Esophagus muscularis mucosa (tissue), 4 donors: ENCODE results near the gene NDUFS7. TPM values are rescaled to one million over a fixed set of nuclear protein-coding genes. Genes with fewer than 3 reads are reported as not detected.

Experiments used
- DNase-seq: peaks from one replicate; pipeline ENCODE4 v3.0.0-alpha.2; 2017; ENCODE audit errors: extremely low spot score
- H3K27ac ChIP-seq, 4 donors: fragments of 200-600 bp; sonication (generic); replicated peaks in 1 of 4; 1 replicate in 3 of 4; 2 replicates in 1 of 4; pipeline ENCODE4 v1.5.1; 2016 to 2019; ENCODE audit warnings: mild to moderate bottlenecking in 1 of 4
- H3K27me3 ChIP-seq, 4 donors: fragments of 200-600 bp; sonication (generic); one replicate each; pipeline versions ENCODE4 v1.5.1 to v1.6.0; 2016 to 2019
- H3K36me3 ChIP-seq, 4 donors: fragments of 200-600 bp; sonication (generic); one replicate each; pipeline ENCODE4 v1.5.1; 2016 to 2019
- H3K4me1 ChIP-seq, 4 donors: fragments of 200-600 bp; sonication (generic); one replicate each; pipeline ENCODE4 v1.5.1; 2016 to 2019
- H3K4me3 ChIP-seq, 4 donors: fragments of 200-600 bp; sonication (generic); 1 replicate in 2 of 4; 2 replicates in 2 of 4; pipeline ENCODE4 v1.5.1; 2016 to 2019; ENCODE audit warnings: mild to moderate bottlenecking in 4 of 4, moderate library complexity in 1 of 4
- H3K9me3 ChIP-seq, 4 donors: fragments of 200-600 bp; sonication (generic); 1 replicate in 3 of 4; 2 replicates in 1 of 4; pipeline ENCODE4 v1.5.1; 2016 to 2019
- EP300 ChIP-seq: sonication (generic); formaldehyde crosslinking; IDR thresholded peaks from one replicate; pipeline ENCODE4 v1.6.1; 2017; ENCODE audit warnings: antibody characterized with exemption
- POLR2A ChIP-seq: fragments of 450-650 bp; IDR thresholded peaks from one replicate; pipeline ENCODE4 v1.6.1; 2017; ENCODE audit warnings: antibody characterized with exemption, moderate library complexity, mild to moderate bottlenecking, low read depth
- POLR2AphosphoS5 ChIP-seq, 2 donors: sonication (generic); formaldehyde crosslinking; IDR thresholded peaks; one replicate each; pipeline ENCODE4 v1.6.1; 2017; ENCODE audit warnings: antibody characterized with exemption in 2 of 2
- WGBS: methylation state at CpG from one replicate; pipeline ENCODE4 v1.1.5; 2018; 5-methylcytosine and 5-hydroxymethylcytosine counted together
- intact Hi-C: fragments of 100-400 bp; cut with DNase I; formaldehyde crosslinking; loops from one replicate; pipeline ENCODE4 v1.15.1; 2023
- total RNA-seq, 4 donors: library from RNA; depleted of rRNA; stranded (reverse); fragments of >200 nt; gene quantifications; one replicate each; pipeline versions ENCODE4 v1.1.0 to v1.2.1, GENCODE V29; 2016
- TF ChIP-seq, protein P1 (sequence below), 3 experiments: fragments of 200-600 bp in 2 of 3; fragments of 450-650 bp in 1 of 3; sonication (generic) in 2 of 3; IDR thresholded peaks; one replicate each; pipeline ENCODE4 v1.5.1; 2017 to 2019; ENCODE audit warnings: antibody characterized with exemption in 3 of 3, mild to moderate bottlenecking in 2 of 3, moderate library complexity in 1 of 3

The NDUFS7 gene
- total RNA-seq, 4 donors from 2014 or later = 85.6 to 110 (median 89.4) TPM

- Histone ChIP-seq H3K27ac (no peak overlapping the region), H3K36me3 (peaks cover 0 to 9% (median 0%) of the 10 kb centered on the region in 4 donors), H3K9me3 (no peaks in the 10 kb centered on the region), H3K4me1 (peaks cover 14 to 44% (median 43%) of the 10 kb centered on the region in 4 donors), H3K4me3 (peak overlapping the region; percentile 63 to 82 (median 68)), H3K27me3 (peaks cover 0 to 5% (median 0%) of the 10 kb centered on the region in 4 donors)
- TF ChIP-seq, protein P1, sequence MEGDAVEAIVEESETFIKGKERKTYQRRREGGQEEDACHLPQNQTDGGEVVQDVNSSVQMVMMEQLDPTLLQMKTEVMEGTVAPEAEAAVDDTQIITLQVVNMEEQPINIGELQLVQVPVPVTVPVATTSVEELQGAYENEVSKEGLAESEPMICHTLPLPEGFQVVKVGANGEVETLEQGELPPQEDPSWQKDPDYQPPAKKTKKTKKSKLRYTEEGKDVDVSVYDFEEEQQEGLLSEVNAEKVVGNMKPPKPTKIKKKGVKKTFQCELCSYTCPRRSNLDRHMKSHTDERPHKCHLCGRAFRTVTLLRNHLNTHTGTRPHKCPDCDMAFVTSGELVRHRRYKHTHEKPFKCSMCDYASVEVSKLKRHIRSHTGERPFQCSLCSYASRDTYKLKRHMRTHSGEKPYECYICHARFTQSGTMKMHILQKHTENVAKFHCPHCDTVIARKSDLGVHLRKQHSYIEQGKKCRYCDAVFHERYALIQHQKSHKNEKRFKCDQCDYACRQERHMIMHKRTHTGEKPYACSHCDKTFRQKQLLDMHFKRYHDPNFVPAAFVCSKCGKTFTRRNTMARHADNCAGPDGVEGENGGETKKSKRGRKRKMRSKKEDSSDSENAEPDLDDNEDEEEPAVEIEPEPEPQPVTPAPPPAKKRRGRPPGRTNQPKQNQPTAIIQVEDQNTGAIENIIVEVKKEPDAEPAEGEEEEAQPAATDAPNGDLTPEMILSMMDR (IDR thresholded peaks at IDR 0.05) = no peak
- TF ChIP-seq EP300 (no peak), POLR2A (no peak), POLR2AphosphoS5 (IDR thresholded peaks at IDR 0.05) (no peak)
- intact Hi-C loops = loop anchor here (10.0 kb wide), 1 partner anchor 117 kb away; the partner anchor contains the start of gene EFNA2
- 68% methylated on average over 11 of the region's 11 CpGs for WGBS
- no peak for DNase-seq
Observed at GRCh38 chr19:1401889-1402217, 18.1 kb downstream of the NDUFS7 start.

- 58% methylated on average over 20 of the region's 25 CpGs for WGBS
- H3K4me3 ChIP-seq = no peak overlapping the region
- no peak overlapping the region for H3K27ac ChIP-seq
- intact Hi-C loops = loop anchor here (10.0 kb wide), 1 partner anchor 118 kb away; the partner anchor contains the start of gene EFNA2
- TF ChIP-seq POLR2AphosphoS5 (IDR thresholded peaks at IDR 0.05) = no peak
- no peak for TF ChIP-seq EP300
- TF ChIP-seq POLR2A = no peak
- TF ChIP-seq, protein P1 (IDR thresholded peaks at IDR 0.05) = no peak
- peaks cover 0 to 5% (median 0%) of the 10 kb centered on the region in 4 donors for H3K27me3 ChIP-seq
- H3K4me1 ChIP-seq = peaks cover 14 to 45% (median 43%) of the 10 kb centered on the region in 4 donors
- H3K36me3 ChIP-seq = peaks cover 0 to 6% (median 0%) of the 10 kb centered on the region in 4 donors
- no peak for DNase-seq
- H3K9me3 ChIP-seq = no peaks in the 10 kb centered on the region
Observed at GRCh38 chr19:1402411-1403070, 18.8 kb downstream of the NDUFS7 start.

- TF ChIP-seq EP300 (no peak), POLR2A (peak; percentile 40), POLR2AphosphoS5 (IDR thresholded peaks at IDR 0.05) (peak; percentile 49 to 87)
- TF ChIP-seq, protein P1 (IDR thresholded peaks at IDR 0.05) = peak in 2 of 3 experiments; percentile 21 to 24
- Histone ChIP-seq H3K4me3 (peak overlapping the region; percentile 89 to 100 (median 100)), H3K27me3 (peaks cover 0 to 5% (median 0%) of the 10 kb centered on the region in 4 donors), H3K27ac (peak overlapping the region; percentile 82 to 98 (median 94)), H3K9me3 (no peaks in the 10 kb centered on the region), H3K4me1 (peaks cover 35 to 57% (median 54%) of the 10 kb centered on the region in 4 donors), H3K36me3 (peaks cover 0 to 10% (median 0%) of the 10 kb centered on the region in 4 donors)
- intact Hi-C loops = loop anchor here (10.0 kb wide), 1 partner anchor 122 kb away; the partner anchor contains the start of gene EFNA2
- under 1% methylated on average over 41 of the region's 72 CpGs for WGBS
- DNase-seq = peak; percentile 99
Observed at GRCh38 chr19:1406774-1407527, 23.2 kb downstream of the NDUFS7 start.

- WGBS = under 1% methylated on average over 48 of the region's 121 CpGs
- intact Hi-C loops = loop anchor here (10.0 kb wide), 1 partner anchor 123 kb away; the partner anchor contains the start of gene EFNA2
- Histone ChIP-seq H3K4me1 (peaks cover 43 to 57% (median 54%) of the 10 kb centered on the region in 4 donors), H3K27ac (peak within 1 kb of the TSS; percentile 90 to 98 (median 96)), H3K36me3 (peaks cover 0 to 11% (median 2%) of the 10 kb centered on the region in 4 donors), H3K9me3 (no peaks in the 10 kb centered on the region), H3K27me3 (no peaks in the 10 kb centered on the region), H3K4me3 (peak within 1 kb of the TSS; percentile 89 to 100 (median 100))
- TF ChIP-seq EP300 (no peak), POLR2A (no peak), POLR2AphosphoS5 (IDR thresholded peaks at IDR 0.05) (no peak)
- TF ChIP-seq, protein P1 (IDR thresholded peaks at IDR 0.05) = no peak
- DNase-seq = no peak
Observed at GRCh38 chr19:1407528-1408299, 24.0 kb downstream of the NDUFS7 start, which contains the start of gene DAZAP1. Gene DAZAP1, plus strand, starts transcription at chr19:1407586. Its CDS starts 188 bp downstream, at chr19:1407774.
